Common myeloid progenitor, CD34-positive (primary cell): ENCODE measurements around the gene SPACA6.

Source experiments
- CTCF ChIA-PET: fragments of 350-600 bp; sonication (Branson Sonifier 250); formaldehyde crosslinking; loops from one replicate; lab custom pipeline; 2021; ENCODE audit warnings: antibody characterized with exemption; lab: Charles Lee
- POLR2A ChIA-PET: fragments of 350-600 bp; sonication (Branson Sonifier 250); formaldehyde crosslinking; loops from one replicate; lab custom pipeline; 2021; ENCODE audit warnings: antibody characterized with exemption; lab: Charles Lee
- DNase-seq, 3 donors: peaks; one replicate each; pipeline versions ENCODE4 v3.0.0 to v3.0.0-alpha.2; 2013
- H3K27ac ChIP-seq, 2 experiments: 1 replicate in 1 of 2; 2 replicates in 1 of 2; pipeline ENCODE4 v1.7.0; 2013; ENCODE audit warnings: inconsistent platforms in 2 of 2, low read length in 2 of 2, mild to moderate bottlenecking in 2 of 2, low read depth in 1 of 2, moderate library complexity in 1 of 2; ENCODE audit not compliant: severe bottlenecking in 2 of 2, insufficient read depth in 1 of 2, poor library complexity in 1 of 2
- H3K27me3 ChIP-seq, 5 experiments: replicated peaks in 2 of 5; 1 replicate in 3 of 5; 2 replicates in 2 of 5; pipeline versions ENCODE4 v1.6.1 to v1.7.0; 2013; ENCODE audit warnings: low read length in 4 of 5, mild to moderate bottlenecking in 2 of 5, moderate library complexity in 2 of 5, inconsistent platforms in 1 of 5; ENCODE audit not compliant: insufficient read depth in 5 of 5, control insufficient read depth in 4 of 5
- H3K36me3 ChIP-seq, 4 experiments: 1 replicate in 2 of 4; 2 replicates in 2 of 4; pipeline versions ENCODE4 v1.6.1 to v1.7.0; 2013; ENCODE audit warnings: low read length in 3 of 4, control low read depth in 1 of 4, mild to moderate bottlenecking in 1 of 4; ENCODE audit not compliant: control insufficient read depth in 4 of 4, insufficient read depth in 4 of 4
- H3K4me1 ChIP-seq, 4 experiments: 1 replicate in 3 of 4; 2 replicates in 1 of 4; pipeline versions ENCODE4 v1.6.1 to v1.7.1; 2013; ENCODE audit warnings: low read length in 3 of 4, mild to moderate bottlenecking in 3 of 4, control low read depth in 1 of 4, inconsistent platforms in 1 of 4, moderate library complexity in 1 of 4; ENCODE audit not compliant: control insufficient read depth in 4 of 4, insufficient read depth in 4 of 4; ENCODE audit errors: control extremely low read depth in 1 of 4
- H3K4me3 ChIP-seq, 7 experiments: 1 replicate in 4 of 7; 2 replicates in 3 of 7; pipeline versions ENCODE4 v1.5.1 to v1.7.0; 2013; ENCODE audit warnings: mild to moderate bottlenecking in 7 of 7, low read length in 6 of 7, moderate library complexity in 6 of 7, inconsistent platforms in 2 of 7, low read depth in 2 of 7, control low read depth in 1 of 7; ENCODE audit not compliant: insufficient read depth in 4 of 7, control insufficient read depth in 1 of 7; ENCODE audit errors: extremely low read depth in 1 of 7
- H3K9me3 ChIP-seq, 5 experiments: 1 replicate in 4 of 5; 2 replicates in 1 of 5; pipeline versions ENCODE4 v1.6.1 to v1.7.1; 2013; ENCODE audit warnings: low read length in 4 of 5, mild to moderate bottlenecking in 2 of 5, inconsistent platforms in 1 of 5, low read depth in 1 of 5, moderate library complexity in 1 of 5; ENCODE audit not compliant: control insufficient read depth in 4 of 5, insufficient read depth in 2 of 5; ENCODE audit errors: control extremely low read depth in 1 of 5
- WGBS: methylation state at CpG from one replicate; pipeline ENCODE4 v1.1.5; 2013; ENCODE audit not compliant: insufficient coverage; 5-methylcytosine and 5-hydroxymethylcytosine counted together

SPACA6 gene

GRCh38 chr19:51712461-51713081 lies 19.4 kb downstream of the SPACA6 start:
- CTCF ChIA-PET = interaction anchor here (1.0 kb wide), 1 partner anchor 65 kb away, joined by 5 read pairs; no protein-coding TSS in a partner anchor
- Histone ChIP-seq H3K27ac (no peak overlapping the region), H3K36me3 (no peaks in the 10 kb centered on the region), H3K9me3 (peaks cover 0 to 3% (median 0%) of the 10 kb centered on the region in 5 experiments), H3K27me3 (peaks cover 0 to 25% (median 5%) of the 10 kb centered on the region in 5 experiments), H3K4me1 (peaks cover 0 to 4% (median 0%) of the 10 kb centered on the region in 4 experiments), H3K4me3 (no peak overlapping the region)
- POLR2A ChIA-PET = no interaction called here
- DNase-seq = peak in 2 of 3 donors; percentile 58 to 61
- 90% methylated on average over 4 of the region's 9 CpGs for WGBS

- ChIA-PET POLR2A (no interaction called here), CTCF (no interaction called here)
- WGBS = 96% methylated on average over 71 of the region's 74 CpGs
- Histone ChIP-seq H3K36me3 (no peaks in the 10 kb centered on the region), H3K27ac (no peak overlapping the region), H3K27me3 (peaks cover 2 to 34% (median 7%) of the 10 kb centered on the region in 5 experiments), H3K4me3 (no peak overlapping the region), H3K4me1 (peaks cover 0 to 4% (median 0%) of the 10 kb centered on the region in 4 experiments), H3K9me3 (peaks cover 0 to 3% (median 0%) of the 10 kb centered on the region in 5 experiments)
- DNase-seq = no peak
These were observed 20.5 kb downstream of the SPACA6 start for GRCh38 chr19:51713319-51714285.

GRCh38 chr19:51714848-51715247 lies 21.7 kb downstream of the SPACA6 start:
- Histone ChIP-seq H3K36me3 (no peaks in the 10 kb centered on the region), H3K4me1 (peaks cover 0 to 11% (median 7%) of the 10 kb centered on the region in 4 experiments), H3K4me3 (no peak overlapping the region), H3K27me3 (peaks cover 7 to 47% (median 11%) of the 10 kb centered on the region in 5 experiments), H3K27ac (no peak overlapping the region), H3K9me3 (peaks cover 0 to 4% (median 0%) of the 10 kb centered on the region in 5 experiments)
- WGBS = 88% methylated on average over 3 of the region's 3 CpGs
- ChIA-PET POLR2A (no interaction called here), CTCF (interaction anchor here (0.7 kb wide), 1 partner anchor 841 kb away, joined by 3 read pairs; no protein-coding TSS in a partner anchor)
- DNase-seq = peak in 2 of 3 donors; percentile 35 to 43

- peaks cover 0 to 12% (median 8%) of the 10 kb centered on the region in 4 experiments for H3K4me1 ChIP-seq
- no peak overlapping the region for H3K27ac ChIP-seq
- ChIA-PET CTCF (interaction anchor here (1.0 to 1.3 kb wide), 2 partner anchors 62 to 109 kb away, joined by 3 to 4 read pairs; no protein-coding TSS in a partner anchor), POLR2A (no interaction called here)
- DNase-seq = no peak
- no peaks in the 10 kb centered on the region for H3K36me3 ChIP-seq
- no peak overlapping the region for H3K4me3 ChIP-seq
- WGBS = 94% methylated on average over 3 of the region's 3 CpGs
- H3K9me3 ChIP-seq = peaks cover 0 to 4% (median 0%) of the 10 kb centered on the region in 5 experiments
- H3K27me3 ChIP-seq = peaks cover 8 to 54% (median 15%) of the 10 kb centered on the region in 5 experiments
These were observed 22.7 kb downstream of the SPACA6 start for GRCh38 chr19:51715850-51716249.

- no peak overlapping the region for H3K27ac ChIP-seq
- no peak overlapping the region for H3K4me3 ChIP-seq
- no peaks in the 10 kb centered on the region for H3K36me3 ChIP-seq
- ChIA-PET POLR2A (no interaction called here), CTCF (interaction anchor here (1.3 kb wide), 1 partner anchor 61 kb away, joined by 4 read pairs; no protein-coding TSS in a partner anchor)
- 94% methylated on average over 10 of the region's 11 CpGs for WGBS
- H3K4me1 ChIP-seq = peaks cover 0 to 9% (median 8%) of the 10 kb centered on the region in 4 experiments
- H3K27me3 ChIP-seq = peaks cover 12 to 61% (median 20%) of the 10 kb centered on the region in 5 experiments
- no peak for DNase-seq
- peaks cover 0 to 4% (median 0%) of the 10 kb centered on the region in 5 experiments for H3K9me3 ChIP-seq
These were observed 23.8 kb downstream of the SPACA6 start for GRCh38 chr19:51716925-51717324.

GRCh38 chr19:51719251-51719988 lies 26.3 kb downstream of the SPACA6 start:
- no peaks in the 10 kb centered on the region for H3K36me3 ChIP-seq
- peaks cover 0 to 4% (median 0%) of the 10 kb centered on the region in 5 experiments for H3K9me3 ChIP-seq
- WGBS = 5% methylated on average over 80 of the region's 83 CpGs
- peaks cover 0 to 9% (median 8%) of the 10 kb centered on the region in 4 experiments for H3K4me1 ChIP-seq
- DNase-seq = peak in 2 of 3 donors; percentile 21 to 33
- ChIA-PET CTCF (interaction anchor here (1.0 kb wide), 1 partner anchor 9 kb away, joined by 3 read pairs; no protein-coding TSS in a partner anchor), POLR2A (no interaction called here)
- H3K27me3 ChIP-seq = peaks cover 20 to 81% (median 25%) of the 10 kb centered on the region in 5 experiments
- H3K27ac ChIP-seq = no peak overlapping the region
- peak overlapping the region in 2 of 7 experiments; percentile 3 to 32 for H3K4me3 ChIP-seq
